Stimulated activated CD8-positive, alpha-beta memory T cell treated with anti-CD3 and anti-CD28 coated beads, Interleukin-7, amount 100 ng/mL, for 24 hours (primary cell): ENCODE measurements around the gene GPSM1.

Experiments used
- DNase-seq: peaks from one replicate; pipeline ENCODE4 v3.0.0-alpha.2; 2020; ENCODE audit warnings: low read depth

Gene GPSM1

GRCh38 chr9:136291306-136292025 is 35.9 kb upstream of the GPSM1 start:
- no peak for DNase-seq

GRCh38 chr9:136292026-136292538 is 35.3 kb upstream of the GPSM1 start:
- DNase-seq: no peak

- DNase-seq: no peak
These were observed 34.5 kb upstream of the GPSM1 start for GRCh38 chr9:136292591-136293448.

- DNase-seq: no peak
These were observed 33.8 kb upstream of the GPSM1 start for GRCh38 chr9:136293476-136294077.

- DNase-seq: no peak
These were observed 32.9 kb upstream of the GPSM1 start for GRCh38 chr9:136294437-136294836.

- DNase-seq: no peak
These were observed 32.3 kb upstream of the GPSM1 start for GRCh38 chr9:136295055-136295454.

- no peak for DNase-seq
These were observed 31.6 kb upstream of the GPSM1 start for GRCh38 chr9:136295542-136296433.

- no peak for DNase-seq
These were observed 30.8 kb upstream of the GPSM1 start for GRCh38 chr9:136296434-136297015.

- DNase-seq: no peak
These were observed 30.2 kb upstream of the GPSM1 start for GRCh38 chr9:136297016-136297691.

- no peak for DNase-seq
These were observed 29.3 kb upstream of the GPSM1 start for GRCh38 chr9:136297766-136298735.

GRCh38 chr9:136299116-136299515 is 28.2 kb upstream of the GPSM1 start:
- DNase-seq: no peak

- no peak for DNase-seq
These were observed 27.8 kb upstream of the GPSM1 start for GRCh38 chr9:136299541-136299940.

- no peak for DNase-seq
These were observed 27.3 kb upstream of the GPSM1 start for GRCh38 chr9:136300016-136300545.

GRCh38 chr9:136300866-136301265 is 26.5 kb upstream of the GPSM1 start:
- DNase-seq: no peak

GRCh38 chr9:136302527-136302926 is 24.8 kb upstream of the GPSM1 start:
- no peak for DNase-seq

- DNase-seq: no peak
These were observed 24.1 kb upstream of the GPSM1 start for GRCh38 chr9:136303066-136303824.

- DNase-seq: no peak
These were observed 23.4 kb upstream of the GPSM1 start, which contains the start of gene CCDC187 for GRCh38 chr9:136303825-136304416. CCDC187 (minus strand) TSS chr9:136304094; CDS start chr9:136303830, 264 bp downstream.

GRCh38 chr9:136304456-136304855 is 22.9 kb upstream of the GPSM1 start:
- DNase-seq: no peak
